Tibial nerve (tissue), 4 donors: ENCODE measurements around the gene CACNG5. TPM values are rescaled to one million over a fixed set of nuclear protein-coding genes. Genes with fewer than 3 reads are reported as not detected.

Experiments
- DNase-seq, 2 donors: peaks; one replicate each; pipeline ENCODE4 v3.0.0-alpha.2; 2019; ENCODE audit warnings: low spot score in 2 of 2
- H3K27ac ChIP-seq, 4 donors: fragments of 200-600 bp; sonication (generic) in 3 of 4; one replicate each; pipeline ENCODE4 v1.5.1; 2017 to 2019; ENCODE audit warnings: mild to moderate bottlenecking in 1 of 4
- H3K27me3 ChIP-seq, 2 donors: fragments of 200-600 bp; sonication (generic) in 1 of 2; one replicate each; pipeline versions ENCODE4 v1.5.1 to v1.6.0; 2017 to 2019
- H3K36me3 ChIP-seq, 3 donors: fragments of 200-600 bp; sonication (generic); one replicate each; pipeline ENCODE4 v1.5.1; 2018 to 2019
- H3K4me1 ChIP-seq, 4 donors: fragments of 200-600 bp; sonication (generic) in 3 of 4; one replicate each; pipeline ENCODE4 v1.5.1; 2017 to 2019
- H3K4me3 ChIP-seq, 4 donors: fragments of 200-600 bp; sonication (generic) in 3 of 4; one replicate each; pipeline ENCODE4 v1.5.1; 2017 to 2019; ENCODE audit warnings: mild to moderate bottlenecking in 1 of 4, moderate library complexity in 1 of 4
- H3K9me3 ChIP-seq, 4 donors: fragments of 200-600 bp; sonication (generic) in 3 of 4; one replicate each; pipeline ENCODE4 v1.5.1; 2017 to 2019
- CTCF ChIP-seq, 5 experiments: fragments of 200-600 bp in 3 of 5; fragments of 450-650 bp in 2 of 5; sonication (generic) in 3 of 5; IDR thresholded peaks; one replicate each; pipeline ENCODE4 v1.5.1; 2016 to 2019; ENCODE audit warnings: antibody characterized with exemption in 5 of 5, mild to moderate bottlenecking in 3 of 5, moderate library complexity in 2 of 5
- EP300 ChIP-seq, 2 donors: sonication (generic); formaldehyde crosslinking; IDR thresholded peaks; one replicate each; pipeline ENCODE4 v1.6.1; 2017; ENCODE audit warnings: antibody characterized with exemption in 2 of 2, mild to moderate bottlenecking in 1 of 2
- POLR2A ChIP-seq, 2 donors: fragments of 450-650 bp; IDR thresholded peaks; one replicate each; pipeline ENCODE4 v1.6.1; 2017; ENCODE audit warnings: antibody characterized with exemption in 2 of 2, mild to moderate bottlenecking in 2 of 2, moderate library complexity in 2 of 2
- WGBS, 2 donors: methylation state at CpG; one replicate each; pipeline ENCODE4 v1.1.5; 2018; 5-methylcytosine and 5-hydroxymethylcytosine counted together
- total RNA-seq, 4 donors: library from RNA; depleted of rRNA; stranded (reverse); fragments of >200 nt; gene quantifications; one replicate each; pipeline ENCODE4 v1.1.0, GENCODE V29; 2016

CACNG5 gene
- total RNA-seq, 4 donors from 2014 or later = not detected

GRCh38 chr17:66915204-66915611 lies 80.3 kb downstream of the CACNG5 start:
- Histone ChIP-seq H3K4me3 (no peak overlapping the region), H3K36me3 (no peaks in the 10 kb centered on the region), H3K27me3 (no peaks in the 10 kb centered on the region), H3K27ac (no peak overlapping the region), H3K9me3 (peaks cover 0 to 23% (median 0%) of the 10 kb centered on the region in 4 donors), H3K4me1 (no peaks in the 10 kb centered on the region)
- 72 to 80% methylated on average over 7 of the region's 7 CpGs for WGBS, 2 donors
- DNase-seq = no peak
- TF ChIP-seq POLR2A (IDR thresholded peaks at IDR 0.05) = no peak
- TF ChIP-seq EP300 (IDR thresholded peaks at IDR 0.05) = no peak
- no peak for TF ChIP-seq CTCF (IDR thresholded peaks at IDR 0.05)

- Histone ChIP-seq H3K9me3 (peaks cover 0 to 27% (median 0%) of the 10 kb centered on the region in 4 donors), H3K27ac (no peak overlapping the region), H3K27me3 (no peaks in the 10 kb centered on the region), H3K36me3 (no peaks in the 10 kb centered on the region), H3K4me1 (no peaks in the 10 kb centered on the region), H3K4me3 (no peak overlapping the region)
- no peak for DNase-seq
- TF ChIP-seq EP300 (IDR thresholded peaks at IDR 0.05) (no peak), CTCF (IDR thresholded peaks at IDR 0.05) (no peak), POLR2A (IDR thresholded peaks at IDR 0.05) (no peak)
- 89 to 92% methylated on average over 11 of the region's 11 CpGs for WGBS, 2 donors
Observed at GRCh38 chr17:66915792-66916191, 80.9 kb downstream of the CACNG5 start.

GRCh38 chr17:66916946-66917345 lies 82.0 kb downstream of the CACNG5 start:
- WGBS, 2 donors = 96 to 100% methylated on average over 1 of the region's 1 CpG
- Histone ChIP-seq H3K27ac (no peak overlapping the region), H3K9me3 (peaks cover 0 to 37% (median 0%) of the 10 kb centered on the region in 4 donors), H3K27me3 (no peaks in the 10 kb centered on the region), H3K4me1 (no peaks in the 10 kb centered on the region), H3K4me3 (no peak overlapping the region), H3K36me3 (no peaks in the 10 kb centered on the region)
- TF ChIP-seq CTCF (IDR thresholded peaks at IDR 0.05) (no peak), POLR2A (IDR thresholded peaks at IDR 0.05) (no peak)
- no peak for DNase-seq

- WGBS, 2 donors = 81 to 83% methylated on average over 12 of the region's 12 CpGs
- no peak overlapping the region for H3K4me3 ChIP-seq
- H3K27me3 ChIP-seq = no peaks in the 10 kb centered on the region
- no peak overlapping the region for H3K27ac ChIP-seq
- H3K9me3 ChIP-seq = peaks cover 0 to 38% (median 0%) of the 10 kb centered on the region in 4 donors
- no peaks in the 10 kb centered on the region for H3K4me1 ChIP-seq
- DNase-seq = no peak
- H3K36me3 ChIP-seq = no peaks in the 10 kb centered on the region
- TF ChIP-seq CTCF (IDR thresholded peaks at IDR 0.05) (no peak), POLR2A (IDR thresholded peaks at IDR 0.05) (no peak), EP300 (IDR thresholded peaks at IDR 0.05) (no peak)
Observed at GRCh38 chr17:66918896-66919295, 84.0 kb downstream of the CACNG5 start.

- Histone ChIP-seq H3K36me3 (no peaks in the 10 kb centered on the region), H3K4me3 (no peak overlapping the region), H3K27ac (no peak overlapping the region), H3K9me3 (peaks cover 0 to 38% (median 0%) of the 10 kb centered on the region in 4 donors), H3K27me3 (no peaks in the 10 kb centered on the region), H3K4me1 (no peaks in the 10 kb centered on the region)
- TF ChIP-seq CTCF (IDR thresholded peaks at IDR 0.05) (no peak), POLR2A (IDR thresholded peaks at IDR 0.05) (no peak), EP300 (IDR thresholded peaks at IDR 0.05) (no peak)
- no peak for DNase-seq
- 75 to 83% methylated on average over 9 of the region's 9 CpGs for WGBS, 2 donors
Observed at GRCh38 chr17:66920435-66920834, 85.5 kb downstream of the CACNG5 start.
